H4 (cell line): ENCODE measurements around the gene RELCH. TPM values are rescaled to one million over a fixed set of nuclear protein-coding genes. Genes with fewer than 3 reads are reported as not detected.
A peak's percentile ranks its signal among the peaks of the same experiment; 100 is the strongest.

Experiments
- DNase-seq: peaks from one replicate; pipeline ENCODE4 v3.0.0-alpha.2; 2015; ENCODE audit warnings: low spot score
- total RNA-seq: library from RNA; depleted of rRNA; stranded (reverse); fragments of >200 nt; shearing (Covaris generic); gene quantifications from 2 replicates; pipeline ENCODE4 v1.2.3, GENCODE V29; 2014; rRNA removed

RELCH gene
- total RNA-seq, 1 experiment from 2014 or later, result 19.4 TPM

- peak; percentile 63 for DNase-seq
Observed at GRCh38 chr18:62339106-62339988, 152.3 kb downstream of the RELCH start.

DNA sequence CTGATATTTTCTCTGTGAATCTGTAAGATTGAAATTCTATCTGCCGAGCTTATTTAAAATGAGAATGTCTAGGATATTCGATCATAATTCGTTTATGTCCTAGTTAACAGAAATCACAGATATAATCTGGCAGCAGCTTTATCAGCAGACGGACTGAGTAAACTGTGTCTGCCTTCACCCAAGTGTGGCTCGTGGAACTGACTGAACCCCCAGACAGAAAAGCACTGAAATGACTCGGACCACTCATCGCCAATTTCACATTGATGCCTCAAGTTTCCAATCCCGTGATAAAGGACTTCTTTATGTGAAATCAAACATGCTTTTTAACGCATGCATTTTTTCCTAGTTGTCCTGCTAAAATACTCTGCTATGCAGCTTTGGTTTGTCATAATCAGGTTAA lies 153.9 kb downstream of the RELCH start:
- DNase-seq, result no peak

DNA sequence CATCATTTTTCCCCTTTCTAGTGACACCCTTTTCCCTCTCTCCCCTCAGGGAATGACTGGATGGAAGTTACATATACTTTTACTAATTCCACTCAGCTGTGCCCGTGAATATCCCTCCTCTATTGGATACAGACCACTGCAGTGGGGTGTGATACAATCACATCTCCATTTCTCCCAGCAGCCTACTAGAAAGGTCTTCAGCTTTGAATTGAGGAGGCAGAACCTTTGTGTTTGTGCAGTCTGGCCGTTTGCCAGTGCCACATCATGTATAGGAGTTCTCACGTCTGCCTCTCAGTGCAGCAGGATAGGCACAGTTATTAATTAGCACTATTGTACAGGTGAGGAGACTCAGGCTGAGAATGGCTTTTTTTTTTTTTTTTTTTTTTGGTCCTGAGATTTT lies 154.4 kb downstream of the RELCH start:
- DNase-seq, result peak; percentile 5

DNA sequence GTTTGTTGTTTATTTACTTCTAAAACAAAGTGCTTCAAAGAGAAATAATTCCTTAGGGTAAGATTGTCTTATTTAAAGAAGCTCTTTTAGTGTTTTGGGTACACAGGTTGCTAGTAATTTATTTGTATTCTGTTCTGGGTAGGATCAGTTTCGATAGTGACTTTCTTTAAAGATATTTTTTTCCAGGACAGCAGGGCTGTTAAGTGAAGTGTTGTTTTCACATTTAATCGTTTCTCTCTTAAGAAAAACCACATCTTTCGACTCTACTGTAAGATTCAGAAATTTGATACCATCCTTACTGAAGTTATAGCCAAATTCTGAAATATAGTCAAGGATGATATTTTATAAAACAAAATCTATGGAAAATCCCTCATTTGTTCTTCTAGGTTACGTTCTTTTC lies 155.8 kb downstream of the RELCH start:
- DNase-seq, result no peak

DNA sequence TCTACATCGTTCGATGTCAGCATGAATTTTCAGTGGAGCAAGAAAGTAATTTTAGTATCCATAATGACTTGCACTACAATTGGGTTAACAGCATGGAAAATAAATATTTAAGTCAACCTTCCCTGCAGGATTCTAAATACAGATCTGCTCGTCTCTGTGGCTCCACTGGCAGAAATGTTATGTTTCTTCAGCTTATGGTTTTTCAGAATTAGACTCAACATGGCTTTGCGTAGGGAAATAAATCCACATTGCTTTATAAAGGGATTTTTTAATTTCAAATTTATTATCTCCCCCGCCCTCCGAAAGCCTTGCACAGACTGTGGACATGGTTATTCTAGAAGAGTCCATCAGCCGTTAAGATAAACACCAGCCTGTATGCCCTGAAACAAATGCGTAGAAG lies 156.3 kb downstream of the RELCH start:
- DNase-seq, result no peak

DNA sequence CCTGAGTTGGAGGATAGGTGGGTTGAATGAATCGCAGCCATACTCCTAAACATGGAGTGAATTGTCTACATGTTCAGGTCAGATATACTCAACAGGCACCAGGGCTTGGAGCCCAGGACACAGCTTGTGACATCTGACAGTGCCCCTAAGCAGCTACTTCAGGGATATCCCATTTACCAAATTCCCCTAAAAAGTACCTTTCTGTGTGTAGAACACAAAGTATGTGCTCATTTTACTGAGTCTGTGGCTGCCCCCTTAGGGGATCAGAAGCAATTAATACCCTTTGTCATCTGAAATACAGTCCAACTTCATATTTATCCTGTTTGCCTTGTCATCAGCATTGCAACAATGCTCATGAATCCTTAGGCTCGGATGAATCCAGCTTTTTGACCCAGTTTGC lies 158.9 kb downstream of the RELCH start:
- DNase-seq, result no peak

DNA sequence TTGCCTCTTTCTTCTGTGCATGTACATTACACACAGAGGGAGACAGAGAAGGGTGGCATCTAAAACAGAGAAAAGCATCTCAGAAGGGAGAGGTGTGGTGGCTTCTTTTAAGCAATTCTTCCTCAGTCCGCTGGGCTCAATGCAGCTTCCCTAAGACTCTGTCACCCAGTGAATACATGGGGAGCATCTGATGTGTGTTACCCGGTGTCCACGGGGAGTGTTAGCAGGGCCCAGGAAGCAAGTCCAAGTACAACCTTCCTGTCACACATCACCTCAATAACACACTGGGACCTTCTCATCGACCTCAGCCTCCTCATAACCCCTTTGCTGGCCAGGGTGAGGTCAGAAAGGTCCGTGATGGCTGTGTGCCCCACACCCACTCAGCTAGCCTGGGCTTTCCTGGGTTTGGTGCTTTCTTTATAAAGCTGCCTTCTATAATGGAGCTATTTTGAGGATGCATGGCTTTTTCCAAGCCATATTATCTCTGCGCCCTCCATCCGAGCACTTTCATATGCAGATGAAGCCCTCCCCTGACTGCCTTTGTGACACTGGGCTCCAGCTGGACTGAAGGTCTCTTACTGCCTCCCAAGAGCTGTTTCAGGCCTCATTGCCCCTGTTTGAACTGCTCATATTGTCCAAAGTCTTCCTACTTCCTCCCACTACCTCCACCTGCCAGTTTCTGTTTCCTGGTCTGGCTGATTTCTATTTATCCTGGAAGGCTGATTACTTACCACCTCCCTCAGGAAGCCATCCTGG lies 159.5 kb downstream of the RELCH start:
- peak; percentile 2 for DNase-seq

GRCh38 chr18:62347089-62347506 lies 160.0 kb downstream of the RELCH start:
- DNase-seq, result peak; percentile 4

- DNase-seq, result no peak
Observed at GRCh38 chr18:62348474-62348873, 161.4 kb downstream of the RELCH start.

GRCh38 chr18:62353170-62353569 lies 166.1 kb downstream of the RELCH start:
- DNase-seq, result no peak

DNA sequence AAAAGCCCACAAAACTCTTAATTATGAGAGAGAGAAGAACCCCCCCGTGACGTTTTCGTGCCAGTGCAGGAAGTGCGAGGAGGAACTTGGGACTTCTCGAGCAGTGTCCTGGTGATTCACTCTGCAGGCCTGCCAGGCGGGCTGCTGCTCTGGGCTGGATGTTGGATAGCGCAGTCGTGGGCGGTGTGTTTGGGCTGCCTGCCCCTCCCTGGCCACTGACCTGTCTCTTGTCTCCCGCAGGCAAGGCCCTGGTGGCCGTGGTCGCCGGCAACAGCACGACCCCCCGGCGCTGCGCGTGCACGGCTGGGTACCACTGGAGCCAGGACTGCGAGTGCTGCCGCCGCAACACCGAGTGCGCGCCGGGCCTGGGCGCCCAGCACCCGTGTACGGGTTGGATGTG lies 167.1 kb downstream of the RELCH start:
- no peak for DNase-seq

- no peak for DNase-seq
Observed at GRCh38 chr18:62357079-62357719, 170.1 kb downstream of the RELCH start.

Other genes starting within 250 kb of the RELCH start
- gene PIGN, start 199 bp upstream of the RELCH start, total RNA-seq, result 27.3 and 28.8 TPM in 2 replicates
- gene TNFRSF11A, start 138.1 kb downstream of the RELCH start, total RNA-seq, result 0.17 and 0.39 TPM in 2 replicates